ENCODE results near the gene CEP70. TPM values are rescaled to one million over a fixed set of nuclear protein-coding genes. Genes with fewer than 3 reads are reported as not detected.
A peak's percentile ranks its signal among the peaks of the same experiment; 100 is the strongest.
"Not testable (repeated sequence)": the region's sequence is repeated elsewhere in the genome, so short reads cannot be mapped to it uniquely, and the experiment has no call there.

Gene CEP70
- total and polyA plus RNA-seq, 10 of the 15 experiments (the other 5 are each of a cell fraction or from before 2014, with no cell fraction given) = 1.4 to 9.3 (median 2.2) TPM

- TF ChIP-seq RELB (IDR thresholded peaks at IDR 0.05; ENCODE audit: low read depth) (peak; percentile 53; the same call in 1 of the 2 replicates), SMAD1 (IDR thresholded peaks at IDR 0.05; ENCODE audit: low read depth, partially characterized antibody) (no peak)
- TF ChIP-seq, protein P1, sequence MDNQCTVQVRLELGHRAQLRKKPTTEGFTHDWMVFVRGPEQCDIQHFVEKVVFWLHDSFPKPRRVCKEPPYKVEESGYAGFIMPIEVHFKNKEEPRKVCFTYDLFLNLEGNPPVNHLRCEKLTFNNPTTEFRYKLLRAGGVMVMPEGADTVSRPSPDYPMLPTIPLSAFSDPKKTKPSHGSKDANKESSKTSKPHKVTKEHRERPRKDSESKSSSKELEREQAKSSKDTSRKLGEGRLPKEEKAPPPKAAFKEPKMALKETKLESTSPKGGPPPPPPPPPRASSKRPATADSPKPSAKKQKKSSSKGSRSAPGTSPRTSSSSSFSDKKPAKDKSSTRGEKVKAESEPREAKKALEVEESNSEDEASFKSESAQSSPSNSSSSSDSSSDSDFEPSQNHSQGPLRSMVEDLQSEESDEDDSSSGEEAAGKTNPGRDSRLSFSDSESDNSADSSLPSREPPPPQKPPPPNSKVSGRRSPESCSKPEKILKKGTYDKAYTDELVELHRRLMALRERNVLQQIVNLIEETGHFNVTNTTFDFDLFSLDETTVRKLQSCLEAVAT (IDR thresholded peaks at IDR 0.05) = no peak
These were observed 15.9 kb downstream of the CEP70 start (continued) for GRCh38 chr3:138578141-138578540.

GRCh38 chr3:138573138-138573537 lies 20.9 kb downstream of the CEP70 start:
- Histone ChIP-seq H2AFZ (ENCODE audit: control insufficient read depth, low read depth, low read length) (no peak overlapping the region), H3K4me1 (ENCODE audit: control insufficient read depth, insufficient read depth, low read length) (peaks cover 6% of the 10 kb centered on the region), H3K27me3 (replicated peaks in 1 of 2; ENCODE audit: control insufficient read depth in 2 of 2, insufficient read depth in 2 of 2, low read length in 1 of 2) (no peaks in the 10 kb centered on the region), H4K20me1 (ENCODE audit: control insufficient read depth, insufficient read depth) (no peaks in the 10 kb centered on the region), H3K9me3 (replicated peaks; ENCODE audit: control insufficient read depth, insufficient read depth, low read length) (no peaks in the 10 kb centered on the region), H3K9ac (ENCODE audit: control insufficient read depth, insufficient read depth, low read length) (no peak overlapping the region), H3K4me3 (no peak overlapping the region), H3K27ac (ENCODE audit: control insufficient read depth, insufficient read depth) (no peak overlapping the region), H3K4me2 (ENCODE audit: control insufficient read depth, insufficient read depth) (no peak overlapping the region), H3K36me3 (ENCODE audit: control insufficient read depth in 2 of 2, insufficient read depth in 2 of 2, low read length in 1 of 2) (no peaks in the 10 kb centered on the region), H3K79me2 (ENCODE audit: control insufficient read depth, insufficient read depth, low read length) (no peaks in the 10 kb centered on the region)
- ATAC-seq (no peak), FAIRE-seq (no peak), DNase-seq (ENCODE audit: low read depth, low spot score) (no peak)
- ChIA-PET POLR2A (no interaction called here), SMC1A (ENCODE audit: uncharacterized antibody, unreplicated experiment) (interaction anchor here (1.5 kb wide), 1 partner anchor 342 kb away, joined by 3 read pairs; no protein-coding TSS in a partner anchor), CTCF (interaction anchor here (0.6 to 1.2 kb wide), 3 partner anchors 20 to 344 kb away, joined by 3 read pairs; no protein-coding TSS in a partner anchor), RAD21 (ENCODE audit: unreplicated experiment) (interaction anchor here (0.7 kb wide), 1 partner anchor 400 kb away, joined by 3 read pairs; no protein-coding TSS in a partner anchor)
- TF ChIP-seq PAX8 (IDR thresholded peaks at IDR 0.05) = no peak
- TF ChIP-seq, protein P2, sequence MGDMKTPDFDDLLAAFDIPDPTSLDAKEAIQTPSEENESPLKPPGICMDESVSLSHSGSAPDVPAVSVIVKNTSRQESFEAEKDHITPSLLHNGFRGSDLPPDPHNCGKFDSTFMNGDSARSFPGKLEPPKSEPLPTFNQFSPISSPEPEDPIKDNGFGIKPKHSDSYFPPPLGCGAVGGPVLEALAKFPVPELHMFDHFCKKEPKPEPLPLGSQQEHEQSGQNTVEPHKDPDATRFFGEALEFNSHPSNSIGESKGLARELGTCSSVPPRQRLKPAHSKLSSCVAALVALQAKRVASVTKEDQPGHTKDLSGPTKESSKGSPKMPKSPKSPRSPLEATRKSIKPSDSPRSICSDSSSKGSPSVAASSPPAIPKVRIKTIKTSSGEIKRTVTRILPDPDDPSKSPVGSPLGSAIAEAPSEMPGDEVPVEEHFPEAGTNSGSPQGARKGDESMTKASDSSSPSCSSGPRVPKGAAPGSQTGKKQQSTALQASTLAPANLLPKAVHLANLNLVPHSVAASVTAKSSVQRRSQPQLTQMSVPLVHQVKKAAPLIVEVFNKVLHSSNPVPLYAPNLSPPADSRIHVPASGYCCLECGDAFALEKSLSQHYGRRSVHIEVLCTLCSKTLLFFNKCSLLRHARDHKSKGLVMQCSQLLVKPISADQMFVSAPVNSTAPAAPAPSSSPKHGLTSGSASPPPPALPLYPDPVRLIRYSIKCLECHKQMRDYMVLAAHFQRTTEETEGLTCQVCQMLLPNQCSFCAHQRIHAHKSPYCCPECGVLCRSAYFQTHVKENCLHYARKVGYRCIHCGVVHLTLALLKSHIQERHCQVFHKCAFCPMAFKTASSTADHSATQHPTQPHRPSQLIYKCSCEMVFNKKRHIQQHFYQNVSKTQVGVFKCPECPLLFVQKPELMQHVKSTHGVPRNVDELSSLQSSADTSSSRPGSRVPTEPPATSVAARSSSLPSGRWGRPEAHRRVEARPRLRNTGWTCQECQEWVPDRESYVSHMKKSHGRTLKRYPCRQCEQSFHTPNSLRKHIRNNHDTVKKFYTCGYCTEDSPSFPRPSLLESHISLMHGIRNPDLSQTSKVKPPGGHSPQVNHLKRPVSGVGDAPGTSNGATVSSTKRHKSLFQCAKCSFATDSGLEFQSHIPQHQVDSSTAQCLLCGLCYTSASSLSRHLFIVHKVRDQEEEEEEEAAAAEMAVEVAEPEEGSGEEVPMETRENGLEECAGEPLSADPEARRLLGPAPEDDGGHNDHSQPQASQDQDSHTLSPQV (IDR thresholded peaks at IDR 0.05) = no peak
- no peak for TF ChIP-seq BMI1 (IDR thresholded peaks at IDR 0.05; ENCODE audit: borderline replicate concordance)
- no TSS peak for BruUV-seq (replicated peaks)
- WGBS (ENCODE audit: insufficient coverage, insufficient replicate concordance, low lambda C conversion rate, missing lambda C conversion rate) = 75% methylated on average over 1 of the region's 1 CpG
- intact Hi-C loops (cut with micrococcal nuclease; ENCODE audit: unreplicated experiment) (no loop called here), in situ Hi-C loops (cut with MboI) (no loop called here)

DNA sequence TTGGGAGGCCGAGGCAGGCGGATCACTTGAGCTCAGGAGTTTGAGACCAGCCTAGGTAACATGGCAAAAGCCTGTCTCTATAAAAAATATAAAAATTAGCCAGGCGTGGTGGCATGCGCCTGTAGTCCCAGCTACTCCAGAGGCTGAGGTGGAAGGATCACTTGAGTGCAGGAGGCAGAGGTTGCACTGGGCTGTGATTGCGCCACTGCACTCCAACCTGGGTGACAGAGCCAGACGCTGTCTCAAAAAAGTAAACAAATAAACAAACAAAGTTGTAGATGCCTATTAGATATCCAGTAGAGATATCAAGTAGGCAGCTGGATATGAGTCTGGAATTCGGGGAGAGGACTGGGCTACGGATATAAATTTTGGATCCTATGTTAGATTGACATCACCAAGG lies 24.4 kb downstream of the CEP70 start:
- DNase-seq (ENCODE audit: low read depth, low spot score); H3K27me3 ChIP-seq (replicated peaks in 1 of 2; ENCODE audit: control insufficient read depth in 2 of 2, insufficient read depth in 2 of 2, low read length in 1 of 2); POLR2A ChIA-PET; in situ Hi-C loops (cut with MboI); FAIRE-seq; H3K9ac ChIP-seq (ENCODE audit: control insufficient read depth, insufficient read depth, low read length); ATAC-seq; H4K20me1 ChIP-seq (ENCODE audit: control insufficient read depth, insufficient read depth); H3K79me2 ChIP-seq (ENCODE audit: control insufficient read depth, insufficient read depth, low read length); BruUV-seq (replicated peaks); H3K4me2 ChIP-seq (ENCODE audit: control insufficient read depth, insufficient read depth); H3K9me3 ChIP-seq (replicated peaks; ENCODE audit: control insufficient read depth, insufficient read depth, low read length); H3K36me3 ChIP-seq (ENCODE audit: control insufficient read depth in 2 of 2, insufficient read depth in 2 of 2, low read length in 1 of 2); H2AFZ ChIP-seq (ENCODE audit: control insufficient read depth, low read depth, low read length); H3K27ac ChIP-seq (ENCODE audit: control insufficient read depth, insufficient read depth); H3K4me3 ChIP-seq; H3K4me1 ChIP-seq (ENCODE audit: control insufficient read depth, insufficient read depth, low read length); intact Hi-C loops (cut with micrococcal nuclease; ENCODE audit: unreplicated experiment): not testable (repeated sequence)
- WGBS (ENCODE audit: insufficient coverage, insufficient replicate concordance, low lambda C conversion rate, missing lambda C conversion rate) = 71% methylated on average over 8 of the region's 8 CpGs
- RAD21 ChIA-PET (ENCODE audit: unreplicated experiment) = interaction anchor here (1.6 kb wide), 1 partner anchor 346 kb away, joined by 6 read pairs; no protein-coding TSS in a partner anchor
- CTCF ChIA-PET = interaction anchor here (0.8 to 3.6 kb wide), 3 partner anchors 11 to 365 kb away, joined by 3 to 11 read pairs (median 4); no protein-coding TSS in a partner anchor
- SMC1A ChIA-PET (ENCODE audit: uncharacterized antibody, unreplicated experiment) = interaction anchor here (0.7 to 1.4 kb wide), 3 partner anchors 11 to 344 kb away, joined by 3 to 5 read pairs (median 5); no protein-coding TSS in a partner anchor

Data from GM12878 (cell line).